Ascending aorta (tissue), 2 donors: Measurements from ENCODE around the gene AMIGO3. TPM values are rescaled to one million over a fixed set of nuclear protein-coding genes. Genes with fewer than 3 reads are reported as not detected.

Source experiments
- DNase-seq, 2 donors: peaks; one replicate each; pipeline ENCODE4 v3.0.0-alpha.2; 2019; ENCODE audit warnings: low spot score in 2 of 2
- H3K27ac ChIP-seq, 2 donors: fragments of 200-600 bp; sonication (generic); one replicate each; pipeline ENCODE4 v1.5.1; 2016 to 2017; ENCODE audit warnings: mild to moderate bottlenecking in 1 of 2
- H3K27me3 ChIP-seq: fragments of 200-600 bp; sonication (generic); one replicate; pipeline ENCODE4 v1.5.1; 2017
- H3K36me3 ChIP-seq, 2 donors: fragments of 200-600 bp; sonication (generic); one replicate each; pipeline ENCODE4 v1.5.1; 2016
- H3K4me1 ChIP-seq, 2 donors: fragments of 200-600 bp; sonication (generic); one replicate each; pipeline ENCODE4 v1.5.1; 2016 to 2017; ENCODE audit warnings: mild to moderate bottlenecking in 1 of 2
- H3K4me3 ChIP-seq, 2 donors: fragments of 200-600 bp; sonication (generic); one replicate each; pipeline ENCODE4 v1.5.1; 2016 to 2017; ENCODE audit warnings: mild to moderate bottlenecking in 1 of 2
- H3K9me3 ChIP-seq, 2 donors: fragments of 200-600 bp; sonication (generic); one replicate each; pipeline ENCODE4 v1.5.1; 2016
- CTCF ChIP-seq, 3 experiments: fragments of 200-600 bp in 2 of 3; fragments of 450-650 bp in 1 of 3; sonication (generic) in 2 of 3; IDR thresholded peaks; one replicate each; pipeline ENCODE4 v1.5.1; 2016 to 2019; ENCODE audit warnings: antibody characterized with exemption in 3 of 3, mild to moderate bottlenecking in 1 of 3, moderate library complexity in 1 of 3
- intact Hi-C: fragments of 100-400 bp; cut with DNase I; formaldehyde crosslinking; loops from one replicate; pipeline ENCODE4 v1.15.1; 2023
- total RNA-seq: library from RNA; depleted of rRNA; stranded (reverse); fragments of >200 nt; gene quantifications from one replicate; pipeline ENCODE4 v1.1.0, GENCODE V29; 2016

The AMIGO3 gene
- total RNA-seq, 1 donor from 2014 or later, result 0.43 TPM

- H3K36me3 ChIP-seq, result peaks cover 3 to 18% of the 10 kb centered on the region in 2 donors
- no peak for DNase-seq
- intact Hi-C loops, result no loop called here
These were observed 26.5 kb upstream of the AMIGO3 start for GRCh38 chr3:49745986-49746385.

GRCh38 chr3:49740427-49740826 lies 20.9 kb upstream of the AMIGO3 start:
- Histone ChIP-seq H3K36me3 (peaks cover 26 to 31% of the 10 kb centered on the region in 2 donors), H3K4me3 (no peak overlapping the region), H3K27me3 (no peaks in the 10 kb centered on the region), H3K4me1 (no peaks in the 10 kb centered on the region), H3K27ac (no peak overlapping the region), H3K9me3 (no peaks in the 10 kb centered on the region)
- intact Hi-C loops, result no loop called here
- DNase-seq, result no peak
- no peak for TF ChIP-seq CTCF (IDR thresholded peaks at IDR 0.05)

More at GRCh38 chr3:49745986-49746385, 26.5 kb upstream of the AMIGO3 start:
- Histone ChIP-seq H3K9me3 (no peaks in the 10 kb centered on the region), H3K4me1 (no peaks in the 10 kb centered on the region), H3K27me3 (no peaks in the 10 kb centered on the region), H3K4me3 (no peak overlapping the region), H3K27ac (no peak overlapping the region)
- TF ChIP-seq CTCF (IDR thresholded peaks at IDR 0.05), result no peak

- Histone ChIP-seq H3K4me1 (no peaks in the 10 kb centered on the region), H3K36me3 (peaks cover 32 to 42% of the 10 kb centered on the region in 2 donors), H3K27me3 (no peaks in the 10 kb centered on the region), H3K27ac (no peak overlapping the region), H3K9me3 (no peaks in the 10 kb centered on the region), H3K4me3 (no peak overlapping the region)
- no peak for DNase-seq
- intact Hi-C loops, result no loop called here
- no peak for TF ChIP-seq CTCF (IDR thresholded peaks at IDR 0.05)
These were observed 18.7 kb upstream of the AMIGO3 start for GRCh38 chr3:49738067-49738713.

GRCh38 chr3:49734752-49735151 lies 15.3 kb upstream of the AMIGO3 start:
- Histone ChIP-seq H3K4me1 (no peaks in the 10 kb centered on the region), H3K4me3 (no peak overlapping the region), H3K9me3 (no peaks in the 10 kb centered on the region), H3K27me3 (no peaks in the 10 kb centered on the region), H3K36me3 (peaks cover 62 to 74% of the 10 kb centered on the region in 2 donors), H3K27ac (no peak overlapping the region)
- TF ChIP-seq CTCF (IDR thresholded peaks at IDR 0.05), result no peak
- DNase-seq, result no peak
- intact Hi-C loops, result no loop called here

- DNase-seq, result no peak
- intact Hi-C loops, result no loop called here
- H3K27ac ChIP-seq, result no peak overlapping the region
- H3K9me3 ChIP-seq, result no peaks in the 10 kb centered on the region
- no peak for TF ChIP-seq CTCF (IDR thresholded peaks at IDR 0.05)
- H3K4me3 ChIP-seq, result no peak overlapping the region
- no peaks in the 10 kb centered on the region for H3K27me3 ChIP-seq
- no peaks in the 10 kb centered on the region for H3K4me1 ChIP-seq
- H3K36me3 ChIP-seq, result peaks cover 62 to 72% of the 10 kb centered on the region in 2 donors
These were observed 14.1 kb upstream of the AMIGO3 start for GRCh38 chr3:49733551-49733950.

- no peaks in the 10 kb centered on the region for H3K4me1 ChIP-seq
- H3K36me3 ChIP-seq, result peaks cover 63 to 71% of the 10 kb centered on the region in 2 donors
- intact Hi-C loops, result no loop called here
- no peak for DNase-seq
- H3K27me3 ChIP-seq, result no peaks in the 10 kb centered on the region
- H3K4me3 ChIP-seq, result no peak overlapping the region
- H3K9me3 ChIP-seq, result no peaks in the 10 kb centered on the region
- TF ChIP-seq CTCF (IDR thresholded peaks at IDR 0.05), result no peak
- H3K27ac ChIP-seq, result no peak overlapping the region
These were observed 13.1 kb upstream of the AMIGO3 start for GRCh38 chr3:49732597-49732996.
